ENCODE data around the gene FASN.

The FASN gene

GRCh38 chr17:82100502-82101298 is 2.7 kb upstream of the FASN start:
- TF ChIP-seq CTCF (IDR thresholded peaks at IDR 0.05; ENCODE audit: insufficient read depth, low read depth, low read length, missing control alignments), result no peak
- no peak for DNase-seq (ENCODE audit: low read depth)
- H3K4me3 ChIP-seq (ENCODE audit: low read length), result no peak overlapping the region

GRCh38 chr17:82098939-82099763 is 1.1 kb upstream of the FASN start:
- DNase-seq (ENCODE audit: low read depth), result no peak
- TF ChIP-seq CTCF (IDR thresholded peaks at IDR 0.05; ENCODE audit: insufficient read depth, low read depth, low read length, missing control alignments), result no peak
- H3K4me3 ChIP-seq (ENCODE audit: low read length), result peak overlapping the region; percentile 46

GRCh38 chr17:82097919-82098168 is 192 bp downstream of the FASN start:
- no peak for DNase-seq (ENCODE audit: low read depth)
- H3K4me3 ChIP-seq (ENCODE audit: low read length), result peak overlapping the region; percentile 72
- TF ChIP-seq CTCF (IDR thresholded peaks at IDR 0.05; ENCODE audit: insufficient read depth, low read depth, low read length, missing control alignments), result no peak

GRCh38 chr17:82097184-82097918 is 685 bp downstream of the FASN start:
- no peak for TF ChIP-seq CTCF (IDR thresholded peaks at IDR 0.05; ENCODE audit: insufficient read depth, low read depth, low read length, missing control alignments)
- peak; percentile 35 for DNase-seq (ENCODE audit: low read depth)
- peak overlapping the region; percentile 72 for H3K4me3 ChIP-seq (ENCODE audit: low read length)

GRCh38 chr17:82096709-82097183 is 1.3 kb downstream of the FASN start:
- peak overlapping the region; percentile 72 for H3K4me3 ChIP-seq (ENCODE audit: low read length)
- no peak for DNase-seq (ENCODE audit: low read depth)
- TF ChIP-seq CTCF (IDR thresholded peaks at IDR 0.05; ENCODE audit: insufficient read depth, low read depth, low read length, missing control alignments), result no peak

GRCh38 chr17:82095777-82096708 is 2.0 kb downstream of the FASN start:
- TF ChIP-seq CTCF (IDR thresholded peaks at IDR 0.05; ENCODE audit: insufficient read depth, low read depth, low read length, missing control alignments), result no peak
- H3K4me3 ChIP-seq (ENCODE audit: low read length), result peak overlapping the region; percentile 72
- DNase-seq (ENCODE audit: low read depth), result peak; percentile 73

All from epithelial cell of esophagus (primary cell).